HG03097 (cell line): ENCODE results near the gene IFI30.
A peak's percentile ranks its signal among the peaks of the same experiment; 100 is the strongest.

Source experiments
- ATAC-seq: cut with Tn5 transposase; IDR thresholded peaks from one replicate; pipeline ENCODE4 v1.9.1; 2021; ENCODE audit not compliant: unreplicated experiment, low FRiP score

The IFI30 gene

DNA sequence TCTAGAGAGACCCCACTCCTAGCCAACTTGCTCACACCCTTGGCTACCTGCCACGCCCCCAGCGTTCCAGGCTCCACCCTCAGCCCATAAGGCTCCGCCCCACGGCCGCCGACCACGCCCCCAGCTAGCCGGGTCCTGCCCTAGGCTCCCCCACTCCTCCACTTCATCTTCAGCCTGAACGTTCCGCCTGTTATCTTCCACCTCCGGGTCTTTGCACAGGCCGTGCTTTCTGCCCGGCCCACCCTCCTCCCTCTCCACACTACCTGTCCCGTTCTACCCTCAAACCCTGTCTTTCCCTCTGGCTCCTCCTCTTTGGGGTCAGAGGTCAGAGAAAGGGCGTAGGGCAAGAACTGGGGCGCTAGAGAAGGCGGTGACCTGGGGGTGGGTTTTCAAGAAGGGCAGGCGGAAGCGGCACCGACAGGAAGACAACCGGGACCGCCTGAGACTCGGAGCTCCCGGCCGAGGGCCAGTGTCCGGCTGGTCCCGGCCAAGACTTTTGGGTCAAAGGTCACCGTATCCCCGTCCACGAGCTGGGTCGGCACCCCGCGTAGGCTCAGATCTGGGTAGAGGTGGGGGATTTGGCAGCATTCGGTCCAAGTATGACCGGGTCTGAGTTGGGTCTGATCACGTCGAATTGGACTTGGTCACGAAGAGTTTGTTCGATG, 50.4 kb downstream of the IFI30 start:
- no peak for ATAC-seq

DNA sequence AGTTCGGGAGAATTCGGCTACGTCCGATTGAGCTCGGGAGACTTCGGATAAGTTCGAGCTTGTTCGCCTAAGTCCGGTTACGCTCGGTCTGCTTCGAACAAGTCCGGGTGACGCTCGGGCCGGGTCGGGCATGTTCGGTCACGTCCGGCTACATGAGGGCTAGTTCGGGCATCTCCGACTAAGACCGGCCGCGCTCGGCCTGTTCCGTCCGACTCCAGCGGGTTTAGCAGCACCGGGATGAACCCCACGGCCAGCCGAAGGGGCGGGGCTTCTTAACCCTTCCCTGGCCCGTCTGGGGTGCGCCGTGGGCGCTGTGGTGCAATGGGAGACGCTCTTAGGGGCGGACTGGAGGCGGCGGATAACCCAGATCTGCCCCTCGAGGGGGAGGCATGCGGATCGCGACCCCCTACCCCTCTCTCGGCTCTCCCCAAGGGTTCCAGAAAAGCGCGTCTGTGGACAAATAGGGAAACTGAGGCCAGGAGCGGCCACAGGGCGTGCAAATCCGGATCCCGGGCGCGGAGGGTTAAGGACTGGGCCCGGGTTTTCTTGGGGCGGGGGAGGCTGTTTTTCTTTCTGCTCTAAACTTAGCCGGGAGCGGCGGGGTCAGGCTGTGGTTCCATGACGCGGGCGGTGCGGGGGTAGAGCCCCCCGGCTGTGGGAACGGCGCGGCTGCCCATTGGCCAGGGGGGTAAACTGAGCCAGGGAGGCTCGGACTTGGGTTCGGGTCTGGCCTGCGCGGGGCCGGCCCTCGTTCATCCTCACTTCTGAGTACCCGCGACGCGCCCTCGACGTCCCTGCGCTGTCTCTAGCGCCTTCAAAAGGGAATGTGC, 51.1 kb downstream of the IFI30 start:
- peak; percentile 83 for ATAC-seq

DNA sequence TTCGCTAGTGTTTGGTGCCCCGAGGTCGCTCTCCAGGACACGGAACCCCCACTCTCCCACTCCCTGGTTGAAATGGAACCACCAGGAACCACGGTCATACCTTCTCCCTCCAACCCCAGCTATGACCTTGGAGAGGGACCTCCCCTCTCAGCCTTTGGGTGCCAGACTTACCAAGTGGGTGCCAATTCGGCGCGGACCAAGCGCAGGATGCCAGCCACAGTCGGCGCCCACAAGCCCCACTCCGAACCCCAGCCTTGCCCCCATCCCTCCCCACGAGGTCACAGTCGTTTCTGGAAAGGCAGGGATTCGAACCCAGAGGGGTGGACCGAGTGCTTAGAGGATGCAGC, 51.7 kb downstream of the IFI30 start:
- no peak for ATAC-seq

DNA sequence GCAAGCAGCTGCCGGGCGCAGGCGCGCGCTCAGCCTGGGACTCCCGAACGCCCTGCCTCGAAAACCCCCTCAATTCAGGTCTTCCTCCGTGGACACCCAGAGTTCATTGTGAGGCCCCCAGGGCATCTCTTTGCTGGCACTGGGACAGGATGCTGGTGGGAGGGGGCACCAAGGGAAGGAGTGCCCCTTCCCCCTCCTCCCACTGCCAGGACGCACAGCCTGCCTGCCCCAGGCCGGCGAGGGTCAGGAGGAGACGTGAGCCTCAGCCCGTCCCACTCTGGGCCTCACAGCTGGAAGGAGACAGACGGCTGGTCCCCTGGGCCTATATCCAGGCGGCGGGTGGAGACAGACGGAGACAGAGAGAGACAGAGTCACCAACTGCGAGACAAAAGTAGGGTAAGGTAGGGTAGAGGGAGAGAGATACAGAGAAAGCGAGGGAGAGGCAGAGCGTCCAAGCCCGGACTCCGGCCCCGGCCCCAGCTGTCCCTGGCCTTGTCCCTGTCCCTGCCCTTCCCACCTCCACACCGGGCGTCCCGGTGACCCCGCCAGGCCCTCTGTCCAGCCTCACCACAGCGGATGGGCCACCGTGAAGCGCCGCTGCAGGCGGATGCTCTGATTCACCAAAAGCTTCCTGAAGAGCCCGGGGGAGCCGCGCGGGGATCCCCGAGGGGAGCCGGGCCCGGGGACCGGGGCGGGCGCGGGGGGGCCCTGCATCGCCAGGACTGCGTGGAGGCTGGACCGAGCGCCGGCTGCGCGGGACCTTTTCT, 52.3 kb downstream of the IFI30 start, which contains the start of gene PDE4C:
Gene PDE4C (minus strand): TSS at position 737 of the 767 bp plus-strand sequence. CDS start 23 bp downstream, at position 714.
- no peak for ATAC-seq

DNA sequence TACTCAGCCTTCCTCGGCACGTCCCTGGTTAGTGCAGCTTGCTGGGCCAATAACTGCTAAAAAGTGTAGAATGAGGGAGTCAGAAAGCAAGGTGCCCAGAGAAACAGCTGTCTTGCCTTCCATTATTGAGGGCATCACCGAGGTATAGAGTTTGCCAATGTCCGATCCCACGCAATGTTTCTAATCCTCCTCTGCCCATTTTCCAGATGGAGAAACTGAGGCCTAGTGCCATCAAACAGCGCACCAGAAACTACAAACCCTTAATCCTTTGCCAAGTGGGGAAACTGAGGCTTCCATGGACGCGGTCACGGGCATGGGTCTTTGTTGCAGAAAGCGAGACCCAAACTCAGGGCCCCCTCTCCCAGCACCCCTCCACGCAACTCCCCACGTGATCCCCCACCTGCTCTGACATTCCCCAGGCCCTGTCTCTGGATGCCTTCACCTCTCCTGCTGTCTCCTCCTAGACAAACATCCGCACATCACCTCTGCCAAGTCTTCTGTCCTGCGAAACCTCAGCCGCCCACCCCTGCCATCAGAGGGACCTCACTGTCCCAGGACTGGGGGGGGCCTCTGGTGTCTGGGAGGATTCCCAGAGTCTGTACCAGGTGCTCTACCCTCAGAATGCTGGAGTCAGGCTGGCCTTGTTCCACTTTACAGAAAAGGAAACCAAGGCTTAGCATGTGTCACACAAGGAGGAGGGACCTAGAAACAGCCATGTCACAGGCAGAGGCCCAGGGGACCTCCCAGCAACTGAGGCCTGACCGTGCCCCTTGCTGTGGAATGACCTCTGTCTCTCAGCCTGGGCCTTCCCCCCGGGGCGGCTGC, 53.6 kb downstream of the IFI30 start:
- ATAC-seq, result no peak
